Epithelial cell of esophagus (primary cell): Measurements from ENCODE around the gene TRPC5OS.

Source experiments
- DNase-seq: peaks from one replicate; pipeline ENCODE4 v3.0.0; 2010; ENCODE audit warnings: low read depth
- H3K4me3 ChIP-seq: 2 replicates; pipeline ENCODE4 v1.5.1; 2011; ENCODE audit warnings: mild to moderate bottlenecking, low read length, control low read depth
- CTCF ChIP-seq: IDR thresholded peaks from 2 replicates; pipeline ENCODE4 v1.5.1; 2011; ENCODE audit warnings: low read depth, mild to moderate bottlenecking, low read length, control low read depth, inconsistent platforms; ENCODE audit not compliant: insufficient read depth; ENCODE audit errors: missing control alignments

TRPC5OS gene

GRCh38 chrX:111850975-111851374 is 25.0 kb upstream of the TRPC5OS start:
- DNase-seq = no peak
- no peak for TF ChIP-seq CTCF
- no peak overlapping the region for H3K4me3 ChIP-seq

GRCh38 chrX:111854556-111855490 is 21.2 kb upstream of the TRPC5OS start:
- H3K4me3 ChIP-seq = no peak overlapping the region
- DNase-seq = peak; percentile 81
- peak; percentile 36 for TF ChIP-seq CTCF

GRCh38 chrX:111857534-111858060 is 18.4 kb upstream of the TRPC5OS start:
- DNase-seq = no peak
- no peak overlapping the region for H3K4me3 ChIP-seq
- TF ChIP-seq CTCF = no peak

- no peak overlapping the region for H3K4me3 ChIP-seq
- TF ChIP-seq CTCF = no peak
- DNase-seq = no peak
Measured at GRCh38 chrX:111861605-111862004, 14.4 kb upstream of the TRPC5OS start.

- no peak overlapping the region for H3K4me3 ChIP-seq
- DNase-seq = no peak
- no peak for TF ChIP-seq CTCF
Measured at GRCh38 chrX:111867236-111867635, 8.7 kb upstream of the TRPC5OS start.

- H3K4me3 ChIP-seq = no peak overlapping the region
- peak; percentile 16 for DNase-seq
- TF ChIP-seq CTCF = no peak
Measured at GRCh38 chrX:111868726-111869638, 7.0 kb upstream of the TRPC5OS start.
